ENCODE data around the gene CCDC61.

DNA sequence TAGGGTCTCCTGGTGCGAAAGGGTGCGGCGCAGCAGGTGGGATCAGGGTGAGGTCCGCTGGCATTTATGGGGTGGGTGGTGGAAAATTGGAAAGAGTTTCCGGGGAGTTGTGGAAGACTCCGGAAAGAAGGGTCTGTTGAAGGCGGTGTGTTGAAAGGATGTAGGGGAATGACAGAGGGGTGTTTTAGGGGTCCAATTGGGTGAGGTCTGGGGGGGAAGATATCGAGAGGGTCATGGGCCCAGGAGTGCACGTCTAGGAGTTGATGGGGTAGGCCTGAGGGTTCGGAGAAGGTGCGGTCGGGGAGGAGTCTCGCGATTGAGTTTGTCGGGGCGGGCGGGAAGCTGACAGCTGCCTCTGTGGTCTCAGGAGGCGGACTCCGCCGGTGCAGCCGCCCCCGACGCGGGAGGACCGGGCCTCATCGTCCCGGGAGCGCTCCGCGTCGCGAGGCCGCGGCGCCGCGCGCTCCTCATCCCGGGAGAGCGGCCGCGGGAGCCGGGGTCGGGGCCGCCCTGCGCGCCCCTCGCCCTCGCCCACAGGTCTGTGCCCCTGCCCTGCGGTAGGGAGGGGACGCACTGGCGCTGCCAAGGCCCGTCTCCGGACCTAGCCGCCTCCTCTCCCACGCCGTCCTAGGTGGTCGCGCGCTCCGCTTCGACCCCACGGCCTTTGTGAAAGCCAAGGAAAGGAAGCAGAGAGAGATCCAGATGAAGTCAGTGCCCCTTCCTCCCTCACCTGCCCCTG is 20.6 kb downstream of the CCDC61 start:
- TF ChIP-seq ZNF274 (IDR thresholded peaks at IDR 0.05; ENCODE audit: low read depth, low read length): no peak
- peak; percentile 93 for TF ChIP-seq SUZ12 (IDR thresholded peaks at IDR 0.05; ENCODE audit: extremely low read depth, insufficient read depth, insufficient read length)
- no peak for TF ChIP-seq YY1 (IDR thresholded peaks at IDR 0.05; ENCODE audit: insufficient read depth, insufficient read length)
